Prostate gland (tissue), 2 donors: ENCODE measurements around the gene RYR2. TPM values are rescaled to one million over a fixed set of nuclear protein-coding genes. Genes with fewer than 3 reads are reported as not detected.

ENCODE experiments used
- DNase-seq: peaks from one replicate; pipeline ENCODE4 v3.0.0-alpha.2; 2019; ENCODE audit warnings: low spot score
- H3K27ac ChIP-seq, 2 donors: fragments of 200-600 bp; sonication (generic); 2 replicates each; pipeline ENCODE4 v1.5.1; 2017 to 2019
- H3K27me3 ChIP-seq: fragments of 200-600 bp; sonication (generic); replicated peaks from 2 replicates; pipeline ENCODE4 v1.5.1; 2019; ENCODE audit not compliant: insufficient read depth
- H3K36me3 ChIP-seq, 2 donors: fragments of 200-600 bp; sonication (generic); 1 replicate in 1 of 2; 2 replicates in 1 of 2; pipeline versions ENCODE4 v1.5.1 to v1.8.1; 2017 to 2019
- H3K4me1 ChIP-seq: fragments of 200-600 bp; sonication (generic); replicated peaks from 2 replicates; pipeline ENCODE4 v1.5.1; 2019
- H3K4me3 ChIP-seq, 2 donors: fragments of 200-600 bp; sonication (generic); 2 replicates each; pipeline ENCODE4 v1.5.1; 2017 to 2019
- H3K9me3 ChIP-seq: fragments of 200-600 bp; sonication (generic); 2 replicates; pipeline ENCODE4 v1.5.1; 2017
- CTCF ChIP-seq, 4 experiments: fragments of 200-600 bp in 2 of 4; fragments of 450-650 bp in 2 of 4; sonication (generic) in 2 of 4; IDR thresholded peaks; 1 replicate in 3 of 4; 2 replicates in 1 of 4; pipeline ENCODE4 v1.5.1; 2016 to 2019; ENCODE audit warnings: antibody characterized with exemption in 4 of 4, mild to moderate bottlenecking in 2 of 4, moderate library complexity in 2 of 4
- POLR2A ChIP-seq: fragments of 450-650 bp; IDR thresholded peaks from one replicate; pipeline ENCODE4 v1.6.1; 2016; ENCODE audit warnings: antibody characterized with exemption, mild to moderate bottlenecking
- POLR2AphosphoS5 ChIP-seq: sonication (generic); formaldehyde crosslinking; IDR thresholded peaks from one replicate; pipeline ENCODE4 v1.6.1; 2017; ENCODE audit warnings: antibody characterized with exemption
- WGBS: methylation state at CpG from one replicate; pipeline ENCODE4 v1.1.5; 2018; 5-methylcytosine and 5-hydroxymethylcytosine counted together
- intact Hi-C: fragments of 100-400 bp; cut with DNase I; formaldehyde crosslinking; loops from one replicate; pipeline ENCODE4 v1.14.2; 2022
- total RNA-seq, 2 donors: library from RNA; depleted of rRNA; stranded (reverse); fragments of >200 nt; gene quantifications; one replicate each; pipeline ENCODE4 v1.1.0, GENCODE V29; 2016

The RYR2 gene
- total RNA-seq, 2 donors from 2014 or later = 2.9 to 6.7 TPM

- Histone ChIP-seq H3K9me3 (no peaks in the 10 kb centered on the region), H3K27me3 (no peaks in the 10 kb centered on the region), H3K4me1 (no peaks in the 10 kb centered on the region), H3K36me3 (no peaks in the 10 kb centered on the region), H3K4me3 (no peak overlapping the region), H3K27ac (no peak overlapping the region)
- DNase-seq = no peak
- WGBS = 73% methylated on average over 9 of the region's 9 CpGs
- TF ChIP-seq POLR2A = no peak
- no peak for TF ChIP-seq POLR2AphosphoS5
- TF ChIP-seq CTCF (IDR thresholded peaks at IDR 0.05) = no peak
- intact Hi-C loops = loop anchor here (10.0 kb wide), 1 partner anchor 964 kb away; the partner anchor contains the start of gene HEATR1
Measured at GRCh38 chr1:237568955-237569354, 527.0 kb downstream of the RYR2 start.

GRCh38 chr1:237570530-237570929, 528.5 kb downstream of the RYR2 start:
- Histone ChIP-seq H3K27ac (no peak overlapping the region), H3K27me3 (no peaks in the 10 kb centered on the region), H3K4me3 (no peak overlapping the region), H3K4me1 (no peaks in the 10 kb centered on the region), H3K36me3 (no peaks in the 10 kb centered on the region), H3K9me3 (no peaks in the 10 kb centered on the region)
- TF ChIP-seq CTCF (IDR thresholded peaks at IDR 0.05) (no peak), POLR2A (no peak), POLR2AphosphoS5 (no peak)
- DNase-seq = no peak
- intact Hi-C loops = no loop called here
- 97% methylated on average over 5 of the region's 5 CpGs for WGBS

- Histone ChIP-seq H3K4me3 (no peak overlapping the region), H3K36me3 (no peaks in the 10 kb centered on the region), H3K9me3 (no peaks in the 10 kb centered on the region), H3K4me1 (no peaks in the 10 kb centered on the region), H3K27me3 (no peaks in the 10 kb centered on the region), H3K27ac (no peak overlapping the region)
- intact Hi-C loops = no loop called here
- no peak for DNase-seq
- 52% methylated on average over 2 of the region's 2 CpGs for WGBS
- TF ChIP-seq CTCF (IDR thresholded peaks at IDR 0.05) = no peak
- no peak for TF ChIP-seq POLR2AphosphoS5
- TF ChIP-seq POLR2A = no peak
Measured at GRCh38 chr1:237574536-237574935, 532.6 kb downstream of the RYR2 start.

GRCh38 chr1:237578540-237578939, 536.6 kb downstream of the RYR2 start:
- WGBS = 88% methylated on average over 3 of the region's 3 CpGs
- Histone ChIP-seq H3K36me3 (no peaks in the 10 kb centered on the region), H3K9me3 (no peaks in the 10 kb centered on the region), H3K4me3 (no peak overlapping the region), H3K27me3 (no peaks in the 10 kb centered on the region), H3K27ac (no peak overlapping the region), H3K4me1 (no peaks in the 10 kb centered on the region)
- DNase-seq = no peak
- intact Hi-C loops = no loop called here
- TF ChIP-seq POLR2A = no peak
- no peak for TF ChIP-seq CTCF (IDR thresholded peaks at IDR 0.05)
- no peak for TF ChIP-seq POLR2AphosphoS5

GRCh38 chr1:237580726-237581125, 538.7 kb downstream of the RYR2 start:
- no peak for TF ChIP-seq CTCF (IDR thresholded peaks at IDR 0.05)
- H3K9me3 ChIP-seq = no peaks in the 10 kb centered on the region
- 81% methylated on average over 2 of the region's 2 CpGs for WGBS

More at GRCh38 chr1:237580726-237581125, 538.7 kb downstream of the RYR2 start:
- intact Hi-C loops = no loop called here
- H3K4me3 ChIP-seq = no peak overlapping the region
- no peaks in the 10 kb centered on the region for H3K36me3 ChIP-seq
- no peaks in the 10 kb centered on the region for H3K27me3 ChIP-seq
- no peaks in the 10 kb centered on the region for H3K4me1 ChIP-seq
- DNase-seq = no peak
- H3K27ac ChIP-seq = no peak overlapping the region
